Measurements from ENCODE around the gene GPR37L1.
"Not testable (repeated sequence)": the region's sequence is repeated elsewhere in the genome, so short reads cannot be mapped to it uniquely, and the experiment has no call there.

The GPR37L1 gene

GRCh38 chr1:202156590-202156989 lies 33.9 kb downstream of the GPR37L1 start:
- DNase-seq: no peak

DNA sequence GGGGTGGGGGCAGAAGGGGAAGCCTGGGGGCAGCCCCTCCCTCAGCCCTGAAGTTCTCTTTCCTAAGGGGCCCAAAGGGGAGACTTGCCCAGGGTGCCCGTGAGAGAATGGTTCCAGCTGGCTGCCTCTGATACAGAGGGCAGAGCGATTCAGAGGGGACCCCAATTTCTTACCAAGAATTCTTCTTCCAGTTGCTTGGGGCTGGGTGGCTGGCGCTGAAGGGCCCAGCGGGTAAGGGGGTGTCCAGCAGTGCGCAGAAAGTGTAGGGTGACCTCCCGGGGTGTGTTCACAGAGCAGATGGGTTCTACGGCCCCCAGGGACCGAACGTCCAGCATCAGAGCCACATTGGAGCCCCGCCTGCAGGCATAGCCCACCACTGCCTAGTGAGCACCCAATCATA lies 35.2 kb downstream of the GPR37L1 start:
- DNase-seq: no peak

GRCh38 chr1:202158810-202159533 lies 36.3 kb downstream of the GPR37L1 start:
- DNase-seq: no peak

DNA sequence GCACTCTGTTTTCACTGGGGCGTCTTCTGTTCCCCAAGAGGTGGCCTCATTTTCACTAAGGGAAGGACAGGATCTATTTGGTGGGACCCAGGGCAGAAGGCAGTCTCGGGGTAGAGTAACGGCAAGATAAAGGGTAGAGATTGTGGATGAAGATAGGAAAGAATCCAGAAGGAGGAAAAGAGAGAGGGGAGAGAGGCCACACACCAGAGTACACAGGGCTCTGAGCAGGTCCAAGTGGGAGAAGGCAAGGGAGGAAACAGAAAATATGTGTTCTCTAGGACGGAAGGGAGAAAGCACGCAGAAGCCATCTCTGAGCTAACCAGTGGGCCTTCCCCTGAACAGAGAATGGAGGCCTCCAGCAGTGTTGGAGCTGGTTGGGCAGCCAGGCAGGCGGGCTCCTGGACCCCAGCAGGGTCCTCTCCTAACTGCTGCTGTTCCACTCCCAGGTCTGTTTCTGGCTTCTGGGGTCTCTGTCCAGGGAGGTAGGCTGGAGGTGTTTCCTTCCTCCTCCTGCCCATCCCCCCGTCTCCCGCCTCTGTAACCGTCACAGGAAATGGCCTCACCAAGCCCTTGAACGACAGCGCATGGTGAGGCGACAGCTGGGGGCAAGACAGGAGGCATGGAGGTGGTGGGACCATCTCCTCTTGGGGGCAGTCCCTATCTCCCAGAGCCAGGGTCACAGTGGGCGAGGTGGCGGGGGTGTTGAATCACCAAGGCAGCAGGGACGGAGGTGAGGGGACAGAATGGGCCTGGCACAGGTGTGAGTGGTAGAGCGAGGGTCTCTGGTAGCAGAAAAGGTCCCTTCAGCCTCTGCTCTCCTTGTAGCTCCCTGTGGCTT lies 37.0 kb downstream of the GPR37L1 start:
- no peak for DNase-seq

DNA sequence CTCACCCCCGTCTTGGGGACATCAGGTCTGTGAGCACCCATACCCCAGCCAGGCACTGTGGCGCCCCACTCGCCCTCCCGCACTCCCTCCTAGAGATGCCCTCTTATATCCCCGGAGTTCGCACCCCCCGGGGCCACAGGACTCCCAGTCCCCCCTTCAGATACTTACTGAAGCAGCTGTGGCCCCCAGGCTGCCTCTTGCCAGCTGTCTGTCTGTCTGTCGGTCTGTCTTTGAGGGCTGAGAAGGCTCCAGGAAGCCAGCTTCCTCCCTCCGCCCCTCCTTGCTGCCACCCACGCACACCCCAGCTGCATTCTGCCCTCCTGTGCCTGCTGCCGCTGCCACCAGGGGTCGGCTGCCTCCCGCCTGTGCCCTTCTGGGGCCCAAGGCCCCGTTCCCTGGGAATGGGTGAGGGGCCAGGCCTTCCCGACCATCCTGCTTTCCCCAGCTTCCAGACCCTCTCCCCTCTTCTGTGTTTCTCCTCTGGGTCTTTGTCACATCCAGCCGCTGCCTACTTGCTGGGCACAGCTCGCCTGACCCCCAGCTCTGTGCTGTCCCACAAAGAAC lies 37.7 kb downstream of the GPR37L1 start, which contains the start of gene PTPN7:
Gene PTPN7 (minus strand): TSS at position 226 of the 564 bp plus-strand sequence. CDS start 1,200 bp downstream, outside the sequence.
- no peak for DNase-seq

DNA sequence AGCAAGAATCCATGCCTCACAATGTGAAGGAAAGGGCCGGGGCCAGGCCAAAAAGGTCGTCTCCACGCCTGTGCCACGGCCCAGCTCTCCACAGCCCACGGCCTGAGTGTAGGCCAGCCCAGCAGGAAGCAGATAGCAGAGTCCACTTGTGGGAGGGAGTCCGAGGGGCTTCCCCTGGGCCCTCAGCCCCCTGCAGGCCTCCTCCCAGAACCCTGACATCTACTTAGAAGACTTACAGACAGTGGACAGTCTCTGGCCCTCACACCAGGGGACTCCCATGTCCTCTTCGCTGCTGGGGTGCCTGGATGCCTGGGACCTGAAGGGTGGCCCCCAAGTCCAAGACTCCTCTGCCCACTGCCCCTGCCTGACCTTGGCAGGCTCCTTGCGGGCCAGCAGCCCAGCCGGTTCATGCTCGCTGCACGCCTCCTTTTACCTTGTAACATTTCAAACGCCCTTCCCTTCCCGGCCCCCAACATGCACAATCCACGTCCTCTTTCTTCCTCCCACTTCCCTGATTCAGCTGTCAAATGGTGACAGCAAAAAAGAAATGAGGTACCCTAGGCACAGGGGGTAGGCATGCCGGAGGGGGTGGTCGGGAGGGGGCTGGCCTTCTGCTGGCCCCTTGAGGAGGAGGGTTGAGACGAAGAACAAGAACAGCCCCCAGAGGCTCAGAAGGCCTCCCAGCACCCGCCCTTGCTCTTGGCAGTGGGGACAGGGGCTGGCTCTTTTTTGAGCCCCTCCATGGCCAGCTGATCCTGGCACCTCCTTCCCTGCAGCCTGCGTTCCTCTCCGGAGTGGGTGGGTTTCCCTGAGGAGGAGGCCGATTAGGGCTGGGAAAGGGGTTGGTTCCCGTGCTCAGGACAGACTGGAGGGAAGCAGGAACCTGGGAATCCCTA lies 38.7 kb downstream of the GPR37L1 start:
- DNase-seq: no peak

DNA sequence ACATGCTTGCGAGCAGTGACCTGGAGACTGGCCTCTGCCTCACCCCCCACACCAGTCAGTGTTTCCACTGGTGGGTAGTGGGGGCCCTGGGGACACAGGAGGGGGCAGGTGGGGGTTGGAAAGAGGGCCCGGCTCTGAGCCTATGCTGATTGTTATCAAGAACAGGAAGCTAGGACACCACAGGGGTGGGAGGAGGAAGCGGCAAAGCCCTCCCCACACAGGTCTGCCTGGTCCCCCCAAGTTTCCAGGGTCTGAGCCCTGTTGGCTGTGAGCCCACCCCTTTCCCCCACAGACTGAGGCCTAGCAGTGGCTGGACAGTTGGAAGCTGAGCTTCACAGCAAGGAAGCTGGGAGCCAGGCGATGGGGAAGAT lies 39.3 kb downstream of the GPR37L1 start:
- no peak for DNase-seq

DNA sequence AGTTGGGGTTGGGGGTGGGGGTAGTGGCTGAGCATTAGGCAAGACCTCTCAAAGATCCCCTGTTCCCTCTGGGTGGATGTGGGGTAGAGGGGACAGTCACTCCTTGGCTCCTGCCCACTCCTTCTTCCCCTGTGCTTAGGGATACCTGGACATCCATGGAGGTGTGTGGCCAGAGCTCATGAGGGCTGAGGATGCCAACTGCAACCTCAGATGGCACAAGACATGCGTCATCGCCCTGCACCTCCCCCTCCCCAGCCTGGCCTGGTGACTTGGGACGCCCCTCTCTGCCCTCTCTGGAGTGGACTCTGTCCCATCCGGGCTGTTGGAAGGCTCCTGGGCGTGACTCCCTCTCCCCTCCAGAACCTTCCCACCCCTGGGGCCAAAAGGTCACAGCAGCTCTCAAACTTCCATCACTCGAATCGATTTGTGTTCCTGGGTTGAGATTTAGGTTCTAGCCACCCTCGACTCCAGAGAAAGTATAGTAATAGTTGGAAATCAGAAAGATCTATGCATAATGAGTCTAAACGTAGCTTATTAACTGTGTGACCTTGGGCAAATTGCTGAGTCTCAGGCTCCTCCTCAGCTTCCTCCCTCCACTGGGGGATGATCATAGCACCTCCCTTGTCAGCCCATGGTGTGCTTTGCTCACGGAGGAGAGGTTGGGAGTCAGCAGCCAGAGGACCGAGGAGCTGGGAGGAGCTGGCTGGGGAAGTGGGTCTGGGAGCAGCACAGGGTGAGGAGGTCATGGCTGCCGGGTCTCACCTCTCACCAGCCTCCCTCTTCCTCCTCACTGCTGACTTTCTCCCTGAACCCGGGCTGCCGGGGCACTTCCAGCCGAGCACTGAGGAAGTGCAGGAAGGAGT lies 39.9 kb downstream of the GPR37L1 start:
- no peak for DNase-seq

GRCh38 chr1:202163281-202164270 lies 40.9 kb downstream of the GPR37L1 start:
- DNase-seq: no peak

GRCh38 chr1:202164271-202165037 lies 41.7 kb downstream of the GPR37L1 start:
- no peak for DNase-seq

DNA sequence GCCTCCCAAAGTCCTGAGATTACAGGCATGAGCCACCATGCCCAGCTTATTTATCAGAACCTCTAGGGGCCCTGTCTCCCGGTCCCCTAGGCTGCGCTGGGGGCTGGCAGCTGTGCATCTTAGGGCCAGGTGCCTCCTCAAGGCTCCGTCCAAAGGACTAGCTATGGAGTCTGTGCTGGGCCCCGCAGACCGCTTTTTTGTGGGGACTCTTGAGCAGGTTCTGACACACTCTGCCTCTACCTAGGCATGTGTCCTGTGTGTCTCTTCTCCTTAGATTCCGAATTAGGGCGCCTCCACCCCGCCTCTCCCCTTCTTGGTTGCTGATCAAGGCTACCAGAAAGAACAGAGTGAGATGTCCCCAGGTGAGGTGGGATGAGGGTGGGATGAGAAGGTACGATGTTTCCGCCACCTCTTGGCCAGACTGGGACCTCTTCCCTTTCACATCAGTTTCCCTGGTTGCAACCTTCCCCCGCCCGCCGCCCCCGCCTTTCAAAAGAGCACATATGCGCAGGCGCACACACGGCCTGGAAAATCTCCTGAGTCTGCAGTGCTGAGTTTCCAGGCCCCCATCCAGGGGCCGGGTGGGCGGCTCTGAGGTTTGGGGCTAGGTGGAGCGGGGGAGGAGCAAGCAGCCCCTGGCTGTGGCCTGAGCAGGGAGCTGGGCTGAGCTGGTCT lies 42.7 kb downstream of the GPR37L1 start:
- no peak for DNase-seq

GRCh38 chr1:202165942-202166843 lies 43.5 kb downstream of the GPR37L1 start:
- DNase-seq: no peak

DNA sequence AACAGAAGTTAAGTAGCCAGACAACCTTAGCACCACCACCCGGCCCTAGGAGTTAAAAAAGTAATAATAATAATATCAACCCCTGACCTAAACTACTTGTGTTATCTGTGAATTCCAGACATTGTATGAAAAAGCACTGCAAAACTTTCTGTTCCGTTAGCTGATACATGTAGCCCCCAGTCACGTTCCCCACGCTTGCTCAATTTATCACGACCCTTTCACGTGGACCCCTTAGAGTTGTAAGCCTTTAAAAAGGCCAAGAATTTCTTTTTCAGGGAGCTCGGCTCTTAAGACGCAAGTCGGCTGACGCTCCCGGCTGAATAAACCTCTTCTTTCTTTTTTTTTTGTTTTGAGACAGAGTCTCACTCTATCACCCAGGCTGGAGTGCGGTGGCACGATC lies 44.3 kb downstream of the GPR37L1 start:
- DNase-seq: not testable (repeated sequence)

DNA sequence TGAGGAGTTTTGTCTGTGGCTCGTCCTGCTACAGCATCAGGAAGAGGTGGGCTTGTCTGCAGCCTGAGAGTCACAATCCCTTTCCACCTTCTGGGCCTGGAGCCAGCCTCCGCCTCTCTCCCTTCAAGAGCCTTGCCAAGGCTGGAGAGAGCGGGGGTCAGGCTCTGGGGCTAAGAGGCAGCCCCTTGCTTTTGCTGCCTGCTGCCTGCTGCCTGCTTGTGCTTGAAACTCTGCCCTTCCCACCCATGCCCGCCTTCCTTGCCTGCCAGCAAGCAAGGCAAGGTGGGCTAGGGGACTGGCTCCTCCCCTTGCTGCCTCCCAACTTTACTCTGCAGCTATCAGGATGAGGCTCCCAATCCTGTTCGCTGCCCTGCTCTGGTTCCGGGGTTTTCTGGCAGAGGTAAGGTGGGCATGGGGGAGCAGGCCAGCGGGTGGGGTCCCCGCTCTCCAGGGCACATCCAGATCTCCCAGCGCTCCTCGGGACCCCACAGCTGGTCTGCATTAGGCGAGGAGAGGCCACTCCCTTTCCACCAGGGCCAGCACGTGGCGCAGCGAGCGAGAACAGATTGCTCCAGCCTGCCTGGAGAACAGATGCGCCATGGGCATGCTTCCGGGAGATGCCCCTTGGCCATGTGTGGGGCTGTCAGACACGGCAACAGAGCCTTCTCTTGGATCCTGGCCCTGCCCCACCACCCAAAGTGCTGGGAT lies 45.1 kb downstream of the GPR37L1 start:
- DNase-seq: peak; percentile 33

GRCh38 chr1:202168861-202169260 lies 46.1 kb downstream of the GPR37L1 start:
- no peak for DNase-seq

- no peak for DNase-seq
These were observed 48.0 kb downstream of the GPR37L1 start for GRCh38 chr1:202170726-202171125.

GRCh38 chr1:202171292-202172014 lies 48.7 kb downstream of the GPR37L1 start:
- no peak for DNase-seq
